Activated CD8-positive, alpha-beta T cell treated with anti-CD3 and anti-CD28 coated beads, Interleukin-2, amount 10 ng/mL, durations not matched to agents 7 days and 5 days (primary cell): Measurements from ENCODE around the gene HAP1. TPM values are rescaled to one million over a fixed set of nuclear protein-coding genes. Genes with fewer than 3 reads are reported as not detected.
"Not testable (repeated sequence)": the region's sequence is repeated elsewhere in the genome, so short reads cannot be mapped to it uniquely, and the experiment has no call there.

Experiments used
- ATAC-seq: fragments of 150-1000 bp; cut with Tn5 transposase; one replicate; pipeline ENCODE4 v1.10.0; 2021; ENCODE audit warnings: moderate library complexity
- CTCF ChIA-PET: fragments of 350-600 bp; sonication (Branson Sonifier 250); formaldehyde crosslinking; loops from one replicate; lab custom pipeline; 2021; ENCODE audit warnings: antibody characterized with exemption; lab: Charles Lee
- POLR2A ChIA-PET: fragments of 350-600 bp; sonication (Branson Sonifier 250); formaldehyde crosslinking; loops from one replicate; lab custom pipeline; 2021; ENCODE audit warnings: antibody characterized with exemption; lab: Charles Lee
- DNase-seq: peaks from one replicate; pipeline ENCODE4 v3.0.0-alpha.2; 2020
- H3K27ac Mint-ChIP-seq: one replicate; pipeline ENCODE4 v1.8.0; 2021; ENCODE audit warnings: mild to moderate bottlenecking, mixed read lengths
- H3K27me3 Mint-ChIP-seq: one replicate; pipeline ENCODE4 v1.8.0; 2021; ENCODE audit warnings: low read depth, mixed read lengths
- H3K36me3 Mint-ChIP-seq: one replicate; pipeline ENCODE4 v1.8.0; 2021; ENCODE audit warnings: low read depth, mixed read lengths
- H3K4me1 Mint-ChIP-seq: one replicate; pipeline ENCODE4 v1.8.0; 2021; ENCODE audit warnings: low read depth, mixed read lengths
- H3K4me3 Mint-ChIP-seq: one replicate; pipeline ENCODE4 v1.8.0; 2021; ENCODE audit warnings: mild to moderate bottlenecking, mixed read lengths
- H3K9me3 Mint-ChIP-seq: one replicate; pipeline ENCODE4 v1.8.0; 2022; ENCODE audit warnings: mixed read lengths; ENCODE audit not compliant: insufficient read depth
- total RNA-seq, 2 experiments: library from RNA; stranded (reverse); gene quantifications; one replicate each; pipeline ENCODE4 v1.2.3, GENCODE V29; 2021

Gene HAP1
- total RNA-seq, 2 experiments from 2014 or later = 0.08 to 0.11 TPM

DNA sequence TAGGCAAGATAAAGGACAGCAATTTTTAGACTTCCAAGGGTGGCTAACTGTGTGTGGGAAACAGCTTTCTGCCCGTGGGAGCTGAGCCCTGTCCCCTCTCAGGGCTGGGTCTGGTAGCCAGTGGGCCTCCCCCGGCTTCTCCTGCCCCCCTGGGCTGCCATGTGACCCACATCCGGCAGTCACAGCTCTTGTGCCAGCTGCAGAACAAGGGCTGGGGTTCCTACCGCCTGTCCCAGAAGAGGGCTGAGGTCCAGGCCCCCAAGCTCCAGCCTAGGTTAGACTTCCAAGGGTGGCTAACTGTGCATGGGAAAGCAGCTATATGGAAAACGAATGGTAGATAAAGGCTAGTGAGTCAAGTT is 16.2 kb downstream of the HAP1 start:
- CTCF ChIA-PET = interaction anchor here (0.8 to 2.2 kb wide), 3 partner anchors 22 to 68 kb away, joined by 4 to 7 read pairs (median 4); partner anchors contain the start of gene JUP

DNA sequence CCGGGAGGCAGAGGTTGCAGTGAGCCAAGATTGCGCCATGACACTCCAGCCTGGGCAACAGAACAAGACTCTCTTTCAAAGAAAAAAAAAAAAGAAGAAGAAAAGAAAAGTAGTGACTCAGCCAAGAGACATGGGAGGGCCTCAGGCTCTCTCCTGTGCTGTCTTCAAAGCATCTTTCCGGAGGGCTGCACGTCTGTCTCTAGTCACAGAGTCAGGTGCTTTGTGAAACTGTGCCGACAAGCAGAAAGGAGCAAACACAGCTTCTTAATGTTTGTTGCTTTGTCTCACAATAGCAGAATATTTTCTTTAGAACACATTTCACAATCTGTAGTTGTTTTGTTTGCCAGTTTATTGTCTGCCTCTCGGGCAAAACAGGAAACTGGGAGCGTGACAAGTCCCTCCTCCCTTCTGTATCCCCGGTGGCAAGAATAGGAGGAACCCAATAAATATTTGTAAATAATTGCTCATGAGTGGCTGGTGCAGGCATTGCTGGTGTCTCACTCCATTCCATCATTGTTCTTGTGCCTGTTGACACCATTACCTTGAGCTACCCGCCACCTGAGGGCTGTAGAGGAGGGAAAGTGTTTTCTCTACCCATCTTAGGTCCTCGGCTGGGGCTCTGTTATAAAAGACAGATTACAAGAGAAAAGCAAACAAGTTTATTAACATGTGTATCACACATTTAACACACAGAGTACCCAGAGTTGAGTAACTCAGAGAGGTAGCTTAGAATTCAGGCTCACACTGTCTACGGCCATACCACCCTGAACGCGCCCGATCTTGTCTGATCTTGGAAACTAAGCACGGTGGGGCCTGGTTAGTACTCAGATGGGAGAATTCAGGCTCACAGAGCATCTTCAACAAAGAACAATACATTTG is 16.8 kb downstream of the HAP1 start:
- Mint-ChIP-seq H3K27ac (no peak overlapping the region), H3K4me1 (peaks cover 5% of the 10 kb centered on the region), H3K27me3 (peaks cover 9% of the 10 kb centered on the region), H3K4me3 (no peak overlapping the region), H3K9me3 (no peaks in the 10 kb centered on the region), H3K36me3 (no peaks in the 10 kb centered on the region)
- ATAC-seq (no peak), DNase-seq (no peak)
- CTCF ChIA-PET = interaction anchor here (0.8 to 2.2 kb wide), 3 partner anchors 22 to 69 kb away, joined by 4 to 7 read pairs (median 4); partner anchors contain the start of gene JUP
- POLR2A ChIA-PET = interaction anchor here (2.4 kb wide), 1 partner anchor 29 kb away, joined by 6 read pairs; the partner anchor contains the start of gene EIF1

More for the DNA sequence above, 16.2 kb downstream of the HAP1 start:
- Mint-ChIP-seq H3K27me3 (peaks cover 8% of the 10 kb centered on the region), H3K27ac (no peak overlapping the region), H3K4me3 (no peak overlapping the region), H3K9me3 (no peaks in the 10 kb centered on the region), H3K4me1 (peaks cover 5% of the 10 kb centered on the region), H3K36me3 (no peaks in the 10 kb centered on the region)
- no peak for ATAC-seq
- DNase-seq = no peak
- POLR2A ChIA-PET = interaction anchor here (2.4 kb wide), 1 partner anchor 29 kb away, joined by 6 read pairs; the partner anchor contains the start of gene EIF1

DNA sequence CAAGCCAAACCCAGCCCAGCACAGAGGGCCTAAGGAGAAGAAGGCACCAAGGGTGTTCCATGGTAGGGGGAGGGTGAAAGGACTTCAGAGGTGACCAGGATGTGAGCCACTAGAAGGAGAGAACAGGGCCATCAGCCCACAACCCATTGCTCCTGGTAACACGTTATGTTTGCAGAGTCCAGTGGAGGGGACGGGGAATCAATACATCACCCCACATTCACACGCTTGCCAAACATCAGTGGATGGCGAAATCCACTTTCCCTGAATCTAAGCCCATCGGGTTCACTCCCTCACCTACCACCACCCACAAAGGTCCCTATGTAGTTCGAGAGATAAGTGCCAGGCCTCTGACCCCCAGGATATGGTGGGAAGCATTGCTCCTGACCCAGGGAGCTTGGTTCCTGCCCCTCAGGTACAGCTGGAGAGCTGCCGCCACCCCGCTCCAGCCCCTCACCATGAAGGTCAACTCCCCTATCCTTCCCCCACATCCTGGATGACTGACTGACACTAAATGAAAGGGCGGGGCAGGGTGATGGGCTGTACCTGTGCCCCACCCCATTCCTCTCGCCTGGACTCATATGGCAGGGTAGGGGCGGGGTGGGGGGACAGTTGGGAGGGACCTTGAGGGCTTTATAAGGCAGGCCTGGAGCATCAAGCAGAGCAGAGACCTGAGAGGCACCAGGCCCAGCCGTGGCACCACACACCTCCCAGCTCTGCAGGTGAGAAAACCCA is 22.6 kb downstream of the HAP1 start, which contains the start of gene GAST:
Gene GAST (plus strand): TSS at position 663 of the 732 bp plus-strand sequence. CDS start 3,106 bp downstream, outside the sequence.
- Mint-ChIP-seq H3K36me3 (no peaks in the 10 kb centered on the region), H3K9me3 (no peaks in the 10 kb centered on the region), H3K4me1 (peaks cover 4% of the 10 kb centered on the region), H3K4me3 (no peak within 1 kb of the TSS), H3K27ac (no peak within 1 kb of the TSS), H3K27me3 (peaks cover 18% of the 10 kb centered on the region)
- no peak for DNase-seq
- ATAC-seq = no peak
- CTCF ChIA-PET = interaction anchor here (1.8 kb wide), 1 partner anchor 22 kb away, joined by 5 read pairs; no protein-coding TSS in a partner anchor
- POLR2A ChIA-PET = no interaction called here

- Mint-ChIP-seq H3K4me3 (no peak overlapping the region), H3K27me3 (peaks cover 16% of the 10 kb centered on the region), H3K4me1 (peaks cover 4% of the 10 kb centered on the region), H3K9me3 (no peaks in the 10 kb centered on the region), H3K36me3 (no peaks in the 10 kb centered on the region), H3K27ac (no peak overlapping the region)
- ChIA-PET POLR2A (no interaction called here), CTCF (interaction anchor here (1.4 kb wide), 1 partner anchor 100 kb away, joined by 4 read pairs; no protein-coding TSS in a partner anchor)
- ATAC-seq (no peak), DNase-seq (no peak)
These were observed 23.9 kb downstream of the HAP1 start for GRCh38 chr17:41710472-41711090.

GRCh38 chr17:41707803-41708669 is 26.4 kb downstream of the HAP1 start:
- Mint-ChIP-seq H3K4me1 (peaks cover 4% of the 10 kb centered on the region), H3K27me3 (peaks cover 19% of the 10 kb centered on the region), H3K4me3 (no peak overlapping the region), H3K27ac (no peak overlapping the region), H3K36me3 (no peaks in the 10 kb centered on the region), H3K9me3 (no peaks in the 10 kb centered on the region)
- ChIA-PET CTCF (interaction anchor here (1.8 to 6.5 kb wide), 3 partner anchors 12 to 45 kb away, joined by 3 to 34 read pairs (median 6); no protein-coding TSS in a partner anchor), POLR2A (interaction anchor here (0.8 kb wide), 1 partner anchor 19 kb away, joined by 4 read pairs; the partner anchor contains the start of gene EIF1)
- ATAC-seq = no peak
- no peak for DNase-seq

GRCh38 chr17:41705271-41705991 is 29.0 kb downstream of the HAP1 start:
- Mint-ChIP-seq H3K36me3 (no peaks in the 10 kb centered on the region), H3K4me1 (peaks cover 4% of the 10 kb centered on the region), H3K9me3 (no peaks in the 10 kb centered on the region), H3K4me3 (no peak overlapping the region), H3K27me3 (peaks cover 11% of the 10 kb centered on the region), H3K27ac (no peak overlapping the region)
- no peak for ATAC-seq
- no peak for DNase-seq
- ChIA-PET POLR2A (interaction anchor here (1.5 kb wide), 1 partner anchor 17 kb away, joined by 6 read pairs; the partner anchor contains the start of gene EIF1), CTCF (interaction anchor here (6.5 kb wide), 1 partner anchor 10 kb away, joined by 34 read pairs; no protein-coding TSS in a partner anchor)

- Mint-ChIP-seq H3K27ac (no peak overlapping the region), H3K4me1 (peaks cover 4% of the 10 kb centered on the region), H3K4me3 (no peak overlapping the region), H3K36me3 (no peaks in the 10 kb centered on the region), H3K27me3 (peaks cover 4% of the 10 kb centered on the region), H3K9me3 (no peaks in the 10 kb centered on the region)
- POLR2A ChIA-PET = no interaction called here
- DNase-seq (no peak), ATAC-seq (no peak)
- CTCF ChIA-PET = no interaction called here
These were observed 31.7 kb downstream of the HAP1 start for GRCh38 chr17:41702712-41703111.

GRCh38 chr17:41700843-41701242 is 33.6 kb downstream of the HAP1 start:
- H3K36me3 Mint-ChIP-seq, ATAC-seq, H3K27me3 Mint-ChIP-seq, DNase-seq, H3K27ac Mint-ChIP-seq, H3K4me3 Mint-ChIP-seq, H3K9me3 Mint-ChIP-seq: not testable (repeated sequence)
- ChIA-PET CTCF (interaction anchor here (1.5 kb wide), 1 partner anchor 86 kb away, joined by 3 read pairs; the partner anchor contains the start of gene JUP), POLR2A (interaction anchor here (0.5 to 1.6 kb wide), 3 partner anchors 10 to 1318 kb away, joined by 3 to 5 read pairs (median 5); no protein-coding TSS in a partner anchor)
- peaks cover 16% of the 10 kb centered on the region for H3K4me1 Mint-ChIP-seq

DNA sequence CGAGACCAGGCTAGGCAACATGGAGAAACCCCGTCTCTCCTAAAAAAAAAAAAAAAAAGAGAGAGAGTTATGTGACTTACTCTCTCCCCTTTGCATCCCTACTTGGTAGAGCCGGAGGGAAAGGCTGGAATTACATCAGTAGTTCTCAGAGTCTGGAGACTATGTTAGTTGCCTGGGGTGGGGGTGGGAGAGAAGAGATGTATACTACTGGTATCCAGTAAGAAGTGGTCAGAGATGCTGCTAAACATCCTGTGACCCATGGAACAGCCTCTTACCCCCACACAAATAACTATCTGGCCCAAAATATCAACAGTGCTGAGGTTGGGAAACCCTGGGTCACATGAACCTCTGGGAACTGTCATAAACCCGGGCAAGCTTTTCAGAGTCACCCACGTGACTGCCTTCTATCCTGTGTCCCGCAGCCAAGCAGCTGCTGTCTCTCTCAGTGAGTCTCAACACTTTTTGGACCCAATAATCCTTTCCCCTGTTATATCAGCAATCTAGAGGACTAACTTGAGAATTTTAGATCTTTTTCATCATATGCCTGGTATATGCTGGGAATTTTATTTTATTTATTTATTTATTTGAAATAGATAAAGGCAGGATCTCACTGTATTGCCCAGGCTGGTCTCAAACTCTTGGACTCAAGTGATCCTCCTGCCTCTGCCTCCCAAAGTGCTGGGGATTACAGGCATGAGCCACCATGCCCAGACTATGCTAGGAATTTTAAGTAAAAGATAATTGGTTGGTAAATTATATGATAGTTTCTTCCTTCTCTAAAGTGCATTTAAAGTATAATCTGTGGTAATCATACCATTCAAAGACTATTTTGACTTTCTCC is 37.1 kb downstream of the HAP1 start:
- Mint-ChIP-seq H3K36me3 (peaks cover 26% of the 10 kb centered on the region), H3K27me3 (no peaks in the 10 kb centered on the region), H3K9me3 (no peaks in the 10 kb centered on the region), H3K4me3 (no peak overlapping the region), H3K27ac (no peak overlapping the region), H3K4me1 (peaks cover 22% of the 10 kb centered on the region)
- CTCF ChIA-PET = interaction anchor here (1.2 kb wide), 1 partner anchor 31 kb away, joined by 3 read pairs; no protein-coding TSS in a partner anchor
- DNase-seq (no peak), ATAC-seq (no peak)
- POLR2A ChIA-PET = interaction anchor here (0.7 kb wide), 1 partner anchor 9 kb away, joined by 3 read pairs; the partner anchor contains the start of gene EIF1
